GM19043 (cell line): Measurements from ENCODE around the gene MSI2.
A peak's percentile ranks its signal among the peaks of the same experiment; 100 is the strongest.
"Not testable (repeated sequence)": the region's sequence is repeated elsewhere in the genome, so short reads cannot be mapped to it uniquely, and the experiment has no call there.

Experiments used
- ATAC-seq: cut with Tn5 transposase; IDR thresholded peaks from one replicate; pipeline ENCODE4 v1.9.1; 2021; ENCODE audit warnings: low read depth; ENCODE audit not compliant: unreplicated experiment

MSI2 gene

DNA sequence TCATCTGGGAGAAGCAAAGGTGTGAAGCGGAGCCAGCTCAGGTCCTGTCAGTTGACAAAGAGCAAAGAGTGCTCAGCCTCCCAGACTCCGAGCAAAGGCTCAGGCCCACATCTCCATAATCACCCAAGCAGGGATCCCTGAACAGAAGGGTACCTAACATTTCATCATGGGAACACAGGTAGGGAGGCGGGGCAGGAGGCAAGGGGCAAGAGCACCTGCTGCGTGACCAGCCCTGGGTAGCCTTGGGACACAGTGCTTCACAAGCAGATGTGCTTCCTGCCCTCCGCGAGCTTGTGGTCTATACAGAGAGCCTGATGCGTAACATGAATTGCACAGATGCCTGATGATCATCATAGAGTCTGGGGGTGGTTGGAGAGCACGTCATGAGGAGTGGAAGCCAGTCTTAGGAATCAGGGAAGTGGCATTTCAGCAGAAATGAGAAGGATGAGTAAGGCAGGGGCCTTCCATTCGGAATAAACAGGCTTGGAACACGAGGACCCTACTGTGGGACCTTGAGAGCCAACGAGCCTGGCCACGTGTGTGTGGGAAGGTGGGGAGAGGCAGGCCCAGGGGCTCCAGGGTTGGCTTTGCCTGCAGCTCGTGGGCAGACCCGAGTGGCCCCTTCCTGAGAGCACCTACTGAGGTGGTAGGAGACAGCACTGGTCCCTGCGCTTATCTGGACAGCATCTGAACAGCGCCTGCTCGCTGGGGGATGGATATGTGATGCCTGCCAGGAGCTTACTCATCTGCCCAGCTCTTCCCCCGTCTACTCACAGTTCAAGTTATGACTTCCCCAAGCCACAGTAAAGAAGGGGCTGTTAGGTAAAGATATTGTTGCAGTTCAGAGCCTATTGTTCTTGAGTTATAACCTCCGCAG lies 363.0 kb downstream of the MSI2 start:
- ATAC-seq, result no peak

DNA sequence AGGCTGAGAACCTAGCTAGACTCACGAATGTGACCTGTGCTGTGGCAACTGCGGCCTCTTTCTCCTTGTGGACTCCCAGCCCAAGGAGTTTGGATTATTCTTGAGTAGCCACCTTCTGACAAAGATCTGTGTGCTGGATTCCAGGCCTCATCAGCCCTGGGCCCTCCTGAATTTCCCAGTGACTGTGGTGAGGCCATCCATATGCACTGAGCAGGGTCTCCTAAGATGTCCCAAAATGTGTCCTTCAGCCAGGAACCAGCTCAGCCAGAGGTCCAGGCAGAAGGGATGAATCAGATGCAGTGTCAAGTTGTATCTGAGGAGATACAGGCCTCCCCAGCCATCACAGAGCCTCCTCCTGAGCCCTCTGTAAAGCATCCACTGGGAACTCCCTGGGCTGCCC lies 364.3 kb downstream of the MSI2 start:
- ATAC-seq, result no peak

GRCh38 chr17:57621791-57622190 lies 365.5 kb downstream of the MSI2 start:
- not testable (repeated sequence) for ATAC-seq

- no peak for ATAC-seq
These were observed 366.0 kb downstream of the MSI2 start for GRCh38 chr17:57622306-57622682.

DNA sequence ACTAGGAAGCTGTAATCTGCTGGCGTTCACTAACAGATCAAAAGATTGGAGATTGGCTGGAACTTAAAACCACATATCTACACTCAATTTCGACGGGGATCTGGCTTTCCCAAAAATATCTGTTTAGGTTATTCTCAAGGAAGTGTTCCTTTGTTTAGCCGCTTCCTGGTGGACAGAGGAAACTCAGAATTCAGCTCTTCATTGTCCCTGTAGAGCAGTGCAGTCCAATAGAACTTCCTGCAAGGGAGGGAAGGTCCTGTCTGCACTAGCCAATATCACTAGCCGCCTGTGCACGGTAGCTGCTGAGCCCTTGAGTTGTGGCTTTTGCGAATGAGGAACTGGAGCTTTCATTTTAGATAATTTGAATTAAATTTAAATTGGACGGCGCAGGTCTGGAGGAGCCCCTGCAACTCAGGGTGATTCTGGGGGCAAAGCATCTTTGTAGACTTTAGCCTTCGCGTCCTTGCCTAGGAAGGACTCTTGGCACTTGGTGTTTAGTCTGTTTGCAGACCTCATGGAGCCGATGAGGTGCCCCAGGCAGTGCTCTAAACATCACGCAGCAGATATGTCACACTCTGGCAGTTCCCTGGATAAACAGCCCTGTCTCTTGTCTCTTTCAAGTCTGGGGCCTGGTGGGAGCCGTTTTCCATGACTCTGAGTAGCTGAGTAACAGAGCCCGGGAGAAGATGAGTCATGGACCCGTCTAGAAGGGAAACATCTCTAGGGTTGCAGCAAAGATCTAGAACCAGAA lies 366.5 kb downstream of the MSI2 start:
- peak; percentile 62 for ATAC-seq

DNA sequence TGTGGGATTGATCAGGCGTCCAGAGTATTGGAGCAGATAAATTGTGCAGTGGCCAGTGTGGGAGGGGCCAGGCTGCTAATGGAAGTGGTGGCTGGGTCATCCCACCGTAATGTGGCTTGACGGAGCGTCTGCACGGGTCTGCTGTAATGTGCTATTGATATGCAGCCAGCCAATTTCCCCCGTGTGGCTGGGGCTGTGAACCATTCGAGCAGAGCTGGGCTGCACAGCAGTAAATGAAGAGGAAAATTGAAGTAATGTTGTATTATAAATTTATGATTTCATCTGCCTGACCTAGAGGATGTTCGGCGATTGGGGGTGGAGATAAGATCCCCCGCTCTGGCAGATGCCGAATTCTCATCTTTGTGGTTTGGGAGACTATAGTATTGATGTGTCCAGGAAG lies 367.3 kb downstream of the MSI2 start:
- no peak for ATAC-seq

DNA sequence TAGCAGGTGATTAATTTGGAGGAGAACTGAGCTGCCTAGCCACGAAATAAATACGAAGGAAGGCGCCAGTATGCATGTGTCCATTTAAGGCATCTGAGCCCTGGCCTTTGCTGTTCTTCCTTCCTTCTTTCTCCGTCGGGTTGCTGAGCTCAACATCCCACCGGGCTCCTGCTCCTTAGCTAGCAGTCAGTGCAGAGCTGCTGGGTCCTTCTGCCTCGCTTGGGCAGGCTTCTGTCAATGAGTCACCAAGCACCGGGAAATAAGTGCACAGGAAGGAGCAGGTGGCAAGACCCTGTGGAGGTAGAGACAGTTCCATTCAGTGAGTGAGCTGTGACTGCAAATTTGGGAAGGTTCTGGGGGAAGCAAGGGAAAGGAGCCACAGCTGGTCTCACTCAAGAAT lies 368.1 kb downstream of the MSI2 start:
- no peak for ATAC-seq

DNA sequence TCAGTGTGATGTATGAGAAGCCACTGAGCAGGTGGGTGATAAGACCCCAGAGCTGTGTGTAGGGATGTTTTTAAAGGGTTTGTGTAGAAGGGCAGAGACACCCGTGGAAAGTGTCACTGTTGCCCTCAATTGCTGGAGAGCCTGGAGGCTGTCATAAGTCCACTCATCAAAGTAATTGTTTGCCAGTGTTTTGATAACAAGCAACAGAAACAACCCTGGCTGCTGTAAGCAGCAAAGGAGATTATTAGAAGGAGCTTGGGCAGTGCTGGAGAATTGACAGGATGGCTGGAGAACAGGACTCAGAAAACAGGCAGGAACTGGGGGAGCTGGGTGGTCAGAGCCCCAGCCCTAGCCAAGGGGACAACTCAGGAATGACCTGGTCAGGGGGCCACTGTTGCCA lies 369.2 kb downstream of the MSI2 start:
- no peak for ATAC-seq

DNA sequence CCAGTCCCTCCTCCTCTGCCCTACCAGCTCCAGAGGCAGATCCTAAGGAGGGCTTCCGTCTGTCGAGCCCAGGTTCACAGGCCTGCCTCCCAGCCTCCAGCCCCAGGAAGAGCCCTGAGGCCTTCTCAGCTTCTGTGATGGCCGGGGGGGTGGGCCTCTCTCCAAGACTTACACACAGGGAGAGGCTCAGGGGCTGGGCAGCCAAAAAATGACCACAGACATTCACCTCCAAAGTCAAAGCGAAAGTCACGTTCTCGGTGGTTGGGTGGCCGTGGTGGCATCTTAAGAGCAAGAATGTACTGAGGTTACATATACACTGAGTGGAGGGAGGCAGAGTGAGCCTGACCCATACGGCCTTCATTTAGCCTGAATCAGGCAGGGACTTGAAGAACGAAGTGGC lies 369.6 kb downstream of the MSI2 start:
- ATAC-seq, result no peak

GRCh38 chr17:57626520-57627210 lies 370.3 kb downstream of the MSI2 start:
- ATAC-seq, result no peak

DNA sequence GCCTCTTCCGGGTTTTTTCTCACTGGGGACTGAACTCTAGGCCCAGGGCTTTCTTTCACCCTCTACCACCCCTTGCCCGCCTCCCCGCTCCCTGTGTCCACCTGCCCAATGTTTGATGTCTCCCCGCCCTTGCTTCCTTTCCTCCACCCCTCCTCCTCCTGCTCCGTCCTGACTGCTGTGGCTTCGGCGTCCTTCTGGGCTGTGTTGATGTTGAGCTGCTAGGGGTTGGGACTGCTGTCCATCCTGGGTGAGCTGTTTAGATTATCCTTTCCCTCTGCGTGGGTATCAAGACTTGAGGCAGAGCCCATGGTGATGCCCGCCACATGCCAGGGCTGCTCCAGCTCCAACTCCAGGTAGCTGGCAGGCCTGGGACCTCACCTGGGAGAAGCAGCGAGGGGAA lies 371.3 kb downstream of the MSI2 start:
- ATAC-seq, result no peak

GRCh38 chr17:57628421-57628820 lies 372.1 kb downstream of the MSI2 start:
- no peak for ATAC-seq

DNA sequence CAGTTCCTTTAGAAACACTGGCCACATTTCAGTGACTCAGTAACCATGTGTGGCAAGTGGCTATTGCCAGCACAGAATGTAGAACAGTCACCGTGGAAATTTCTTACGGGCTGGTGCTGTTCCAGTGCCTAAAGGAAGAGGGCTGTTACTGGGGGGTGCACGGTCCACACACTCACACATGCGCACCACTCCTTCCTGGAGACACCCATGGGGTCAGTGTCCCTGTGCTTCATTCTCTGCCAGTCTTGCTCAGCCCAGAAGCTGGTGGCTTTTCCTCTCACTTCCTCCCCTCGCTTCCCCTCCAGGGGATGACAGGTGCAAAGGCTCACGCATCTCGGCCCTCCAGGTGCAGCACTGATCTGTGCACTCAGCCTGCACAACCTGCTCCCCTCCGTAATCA lies 373.1 kb downstream of the MSI2 start:
- ATAC-seq, result peak; percentile 71

- no peak for ATAC-seq
These were observed 373.6 kb downstream of the MSI2 start for GRCh38 chr17:57629886-57630285.

- no peak for ATAC-seq
These were observed 374.4 kb downstream of the MSI2 start for GRCh38 chr17:57630736-57631135.

DNA sequence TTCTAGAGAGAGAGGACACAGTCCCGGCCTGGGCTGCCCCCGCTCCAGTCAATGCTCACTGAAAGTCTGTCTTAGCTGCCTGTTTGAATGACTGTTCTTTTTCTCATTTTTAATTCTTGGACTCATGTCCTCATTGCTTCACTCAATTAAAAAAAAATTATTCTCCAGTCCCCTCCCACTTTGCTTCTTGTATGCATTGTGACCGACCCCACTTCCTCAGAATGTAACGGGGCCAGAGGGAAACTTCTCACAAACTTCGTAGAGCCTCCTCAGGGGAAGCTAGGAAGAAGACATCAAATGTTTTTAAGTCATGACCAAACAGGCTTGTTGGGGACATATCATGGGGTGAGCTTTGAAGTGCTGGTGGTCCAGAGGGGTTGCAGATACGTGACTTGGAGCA lies 375.5 kb downstream of the MSI2 start:
- ATAC-seq, result no peak

DNA sequence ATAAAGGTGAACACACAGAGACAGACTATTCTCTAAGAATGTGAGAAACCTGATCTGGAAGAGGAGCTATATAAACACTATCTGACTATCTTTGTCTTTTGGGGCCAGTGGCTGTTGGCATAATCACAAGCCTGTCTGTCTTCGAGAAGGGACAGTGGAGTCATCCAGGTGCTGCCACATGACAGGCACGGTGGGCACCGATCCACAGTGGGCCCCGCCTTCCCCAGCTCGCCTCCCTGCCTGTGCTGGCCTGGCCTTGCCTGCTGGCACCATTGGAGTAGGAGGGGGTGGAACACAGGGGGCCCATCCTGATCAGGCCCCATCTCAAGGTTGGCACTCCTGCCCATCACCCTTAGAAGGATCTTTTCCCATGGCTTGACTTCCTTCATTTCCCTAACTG lies 376.0 kb downstream of the MSI2 start:
- ATAC-seq, result no peak

GRCh38 chr17:57633236-57633635 lies 376.9 kb downstream of the MSI2 start:
- ATAC-seq, result no peak

- no peak for ATAC-seq
These were observed 378.6 kb downstream of the MSI2 start for GRCh38 chr17:57634713-57635465.

GRCh38 chr17:57636274-57636673 lies 380.0 kb downstream of the MSI2 start:
- ATAC-seq, result no peak
